Adrenal gland (tissue), 12 donors: ENCODE results near the gene PRDM12. TPM values are rescaled to one million over a fixed set of nuclear protein-coding genes. Genes with fewer than 3 reads are reported as not detected.

Experiments used
- DNase-seq, 7 donors: peaks; one replicate each; pipeline ENCODE4 v3.0.0-alpha.2; 2019 to 2020
- H3K27ac ChIP-seq, 5 donors: fragments of 200-600 bp; sonication (generic) in 4 of 5; 1 replicate in 3 of 5; 2 replicates in 2 of 5; pipeline versions ENCODE4 v1.5.1 to v1.8.0; 2016 to 2020; ENCODE audit warnings: mild to moderate bottlenecking in 1 of 5
- H3K27me3 ChIP-seq: fragments of 200-600 bp; 2 replicates; pipeline ENCODE4 v1.8.0; 2021
- H3K36me3 ChIP-seq, 2 donors: fragments of 200-600 bp; replicated peaks in 1 of 2; 1 replicate in 1 of 2; 2 replicates in 1 of 2; pipeline versions ENCODE4 v1.5.1 to v1.8.0; 2018 to 2022
- H3K4me1 ChIP-seq, 2 donors: fragments of 200-600 bp; replicated peaks in 1 of 2; 1 replicate in 1 of 2; 2 replicates in 1 of 2; pipeline versions ENCODE4 v1.5.1 to v1.8.0; 2018 to 2021
- H3K4me3 ChIP-seq, 4 donors: fragments of 200-600 bp; sonication (generic) in 3 of 4; one replicate each; pipeline ENCODE4 v1.5.1; 2016 to 2018
- H3K9me3 ChIP-seq, 3 donors: fragments of 200-600 bp; sonication (generic) in 1 of 3; replicated peaks in 1 of 3; 1 replicate in 2 of 3; 2 replicates in 1 of 3; pipeline versions ENCODE4 v1.5.1 to v1.8.0; 2016 to 2021
- POLR2A ChIP-seq, 2 donors: fragments of 450-650 bp; IDR thresholded peaks; one replicate each; pipeline ENCODE4 v1.6.1; 2017; ENCODE audit warnings: antibody characterized with exemption in 2 of 2, mild to moderate bottlenecking in 2 of 2, moderate library complexity in 1 of 2
- WGBS, 4 donors: extraction: QIAGEN DNeasy Blood & Tissue Kit in 2 of 4; methylation state at CpG; one replicate each; pipeline versions ENCODE4 v1.1.5 to v1.1.7; 2013 to 2017; 5-methylcytosine and 5-hydroxymethylcytosine counted together
- intact Hi-C, 2 donors: fragments of 100-400 bp; cut with DNase I; formaldehyde crosslinking; loops; one replicate each; pipeline versions ENCODE4 v1.14.1 to v1.15.0; 2022 to 2023
- polyA plus RNA-seq, 3 donors: library from polyadenylated mRNA; stranded (reverse); fragments of 200-250 nt in 2 of 3; fragments of 350-450 nt in 1 of 3; fragmentation: Illumina TruSeq in 1 of 3; extraction: RNeasy Lipid Tissue Mini Kit (QIAGEN cat#74804) in 1 of 3; gene quantifications; one replicate each; pipeline ENCODE4 v1.2.3, GENCODE V29; 2013 to 2014
- total RNA-seq, 9 donors: library from RNA; depleted of rRNA in 4 of 9; stranded (reverse); fragments of >200 nt in 4 of 9; fragments of 120-200 nt in 1 of 9; fragmentation: NEBNext Ultra II Directional in 1 of 9; extraction: Animal tissue kit (Norgen Biotek cat#: 25700) in 1 of 9; gene quantifications; one replicate each; pipeline versions ENCODE4 v1.1.0 to v1.2.4, GENCODE V29; 2013 to 2023
- TF ChIP-seq, protein P1 (sequence below), 6 experiments: fragments of 450-650 bp in 4 of 6; fragments of 200-600 bp in 2 of 6; sonication (generic) in 1 of 6; IDR thresholded peaks; 1 replicate in 5 of 6; 2 replicates in 1 of 6; pipeline versions ENCODE4 v1.5.1 to v1.8.0; 2016 to 2021; ENCODE audit warnings: antibody characterized with exemption in 6 of 6, mild to moderate bottlenecking in 2 of 6, moderate library complexity in 1 of 6
- donor health status: healthy with polysubstance abuse.
- donor health status: Bipolar disorder and iron deficiency.
- donor health status: DM: yes; HTN: yes; CAD: no.
- donor health status: DM: no; HTN: no; CAD: no.
- donor health status: DM: no; HTN: no; CAD: no.
- donor health status: DM: yes; HTN: yes; CAD: no.

Gene PRDM12
- total and polyA plus RNA-seq, 12 donors, result 0.07 to 0.14 (median 0.08) TPM; not detected in 9

DNA sequence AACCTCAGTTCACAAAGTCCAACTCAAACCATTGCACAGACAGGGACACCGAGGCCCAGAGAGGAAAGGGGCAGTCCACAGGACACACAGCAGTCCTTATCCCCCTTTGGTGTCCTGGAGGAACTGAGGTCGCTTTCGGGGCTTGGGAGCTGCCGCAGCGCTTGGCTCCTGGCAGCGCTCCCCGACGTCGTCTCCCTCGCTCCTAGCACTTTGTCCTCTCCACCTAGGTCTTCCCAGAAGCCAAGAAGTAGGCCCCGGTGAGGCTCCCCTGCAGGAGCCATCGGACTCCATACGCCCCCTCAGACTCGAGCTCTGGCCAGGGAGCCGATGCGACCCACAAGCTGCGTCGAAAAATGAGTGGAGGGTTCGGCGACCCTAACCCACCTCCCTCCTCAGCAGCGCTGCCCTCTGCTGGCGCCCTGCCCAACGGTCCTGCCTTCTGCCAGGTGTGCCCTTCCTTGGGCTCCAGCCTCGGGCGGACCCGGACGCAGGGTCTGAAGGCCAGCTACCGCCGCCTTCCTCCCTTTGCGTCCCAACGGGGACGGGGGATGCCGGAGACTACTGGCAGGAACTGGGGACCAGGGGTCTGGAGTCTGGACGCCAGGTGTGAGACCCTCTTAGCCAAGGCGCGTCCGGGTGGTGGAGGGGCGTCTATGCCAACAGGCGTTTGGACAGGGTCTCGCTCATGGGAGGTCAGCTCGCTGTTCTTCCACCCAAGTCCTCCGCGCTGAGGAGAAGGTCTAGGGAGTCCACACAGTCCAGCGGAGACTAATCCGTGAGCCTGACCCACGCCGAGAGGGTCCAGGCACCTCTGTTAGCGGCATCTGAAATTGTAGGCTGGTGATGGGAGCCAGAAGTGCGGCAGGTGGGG is 2.1 kb upstream of the PRDM12 start:
- no peaks in the 10 kb centered on the region for H3K9me3 ChIP-seq
- no peaks in the 10 kb centered on the region for H3K36me3 ChIP-seq
- peaks cover 22 to 39% of the 10 kb centered on the region in 2 donors for H3K4me1 ChIP-seq
- no peak for TF ChIP-seq POLR2A (IDR thresholded peaks at IDR 0.05)
- TF ChIP-seq, protein P1, sequence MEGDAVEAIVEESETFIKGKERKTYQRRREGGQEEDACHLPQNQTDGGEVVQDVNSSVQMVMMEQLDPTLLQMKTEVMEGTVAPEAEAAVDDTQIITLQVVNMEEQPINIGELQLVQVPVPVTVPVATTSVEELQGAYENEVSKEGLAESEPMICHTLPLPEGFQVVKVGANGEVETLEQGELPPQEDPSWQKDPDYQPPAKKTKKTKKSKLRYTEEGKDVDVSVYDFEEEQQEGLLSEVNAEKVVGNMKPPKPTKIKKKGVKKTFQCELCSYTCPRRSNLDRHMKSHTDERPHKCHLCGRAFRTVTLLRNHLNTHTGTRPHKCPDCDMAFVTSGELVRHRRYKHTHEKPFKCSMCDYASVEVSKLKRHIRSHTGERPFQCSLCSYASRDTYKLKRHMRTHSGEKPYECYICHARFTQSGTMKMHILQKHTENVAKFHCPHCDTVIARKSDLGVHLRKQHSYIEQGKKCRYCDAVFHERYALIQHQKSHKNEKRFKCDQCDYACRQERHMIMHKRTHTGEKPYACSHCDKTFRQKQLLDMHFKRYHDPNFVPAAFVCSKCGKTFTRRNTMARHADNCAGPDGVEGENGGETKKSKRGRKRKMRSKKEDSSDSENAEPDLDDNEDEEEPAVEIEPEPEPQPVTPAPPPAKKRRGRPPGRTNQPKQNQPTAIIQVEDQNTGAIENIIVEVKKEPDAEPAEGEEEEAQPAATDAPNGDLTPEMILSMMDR (IDR thresholded peaks at IDR 0.05), result no peak
- WGBS, 4 donors, result 4 to 8% (median 7%) methylated on average over 13 to 49 of the region's 49 CpGs
- intact Hi-C loops, result no loop called here
- no peak for DNase-seq
- peaks cover 97% of the 10 kb centered on the region for H3K27me3 ChIP-seq
- H3K4me3 ChIP-seq, result no peak overlapping the region
- H3K27ac ChIP-seq, result no peak overlapping the region

DNA sequence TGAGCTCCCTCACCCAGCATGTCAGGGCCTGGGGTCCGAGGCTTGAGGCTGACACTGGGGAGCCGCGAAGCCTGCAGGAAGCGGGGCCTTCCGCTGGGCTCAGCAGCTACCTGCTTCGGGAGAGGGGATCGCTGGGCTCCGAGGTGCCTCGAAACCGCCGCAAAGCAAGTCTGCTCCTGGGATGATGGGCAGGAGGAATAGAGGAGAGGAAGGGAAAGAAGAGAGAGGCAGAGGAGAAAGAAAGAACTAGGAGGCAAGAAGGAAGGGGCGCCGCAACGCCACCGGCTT is 1.5 kb upstream of the PRDM12 start:
- Histone ChIP-seq H3K36me3 (no peaks in the 10 kb centered on the region), H3K27me3 (peaks cover 91% of the 10 kb centered on the region), H3K27ac (no peak overlapping the region), H3K9me3 (no peaks in the 10 kb centered on the region), H3K4me3 (no peak overlapping the region), H3K4me1 (peaks cover 22 to 39% of the 10 kb centered on the region in 2 donors)
- intact Hi-C loops, result no loop called here
- DNase-seq, result no peak
- WGBS, 4 donors, result 5 to 11% (median 7%) methylated on average over 15 of the region's 15 CpGs
- TF ChIP-seq, protein P1 (IDR thresholded peaks at IDR 0.05), result no peak
- no peak for TF ChIP-seq POLR2A (IDR thresholded peaks at IDR 0.05)

DNA sequence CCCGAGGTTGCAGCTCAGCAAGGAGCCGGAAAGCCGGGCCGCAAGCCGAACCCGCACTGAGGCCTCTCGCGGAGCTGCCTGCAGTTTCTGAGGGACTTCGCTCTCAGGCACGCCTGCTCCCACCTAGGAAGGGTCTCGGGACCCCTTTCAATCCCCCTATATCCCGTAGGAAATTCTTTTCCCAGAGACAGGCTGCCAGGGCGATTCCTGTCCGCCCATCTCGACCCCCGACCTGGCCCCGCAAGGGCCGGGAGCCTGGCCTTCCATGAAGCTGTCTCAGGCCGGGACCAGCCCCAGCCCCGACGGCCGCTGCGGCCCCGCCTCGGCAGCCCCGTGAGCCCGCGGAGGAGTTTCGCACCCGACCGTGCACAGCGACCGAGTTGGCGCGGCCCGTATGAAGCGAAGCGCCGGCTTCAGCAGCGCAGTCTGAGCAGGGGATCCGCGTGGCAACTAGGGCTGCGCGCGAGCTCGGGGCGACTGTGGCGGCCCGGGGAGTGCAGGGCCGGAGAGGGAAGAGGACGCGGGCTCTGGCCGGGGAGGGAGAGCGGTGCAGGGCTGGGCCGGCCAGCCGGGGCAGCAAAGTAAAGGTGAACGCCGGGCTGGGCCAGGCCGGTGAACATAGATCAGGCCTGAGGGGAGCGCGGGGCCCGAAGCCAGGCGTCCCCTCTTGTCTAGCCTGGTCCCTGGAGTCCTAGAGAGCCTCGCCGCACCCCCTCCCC is 977 bp upstream of the PRDM12 start:
- H3K4me3 ChIP-seq, result no peak overlapping the region
- WGBS, 4 donors, result 1 to 5% (median 3%) methylated on average over 10 to 65 of the region's 65 CpGs
- peaks cover 86% of the 10 kb centered on the region for H3K27me3 ChIP-seq

DNA sequence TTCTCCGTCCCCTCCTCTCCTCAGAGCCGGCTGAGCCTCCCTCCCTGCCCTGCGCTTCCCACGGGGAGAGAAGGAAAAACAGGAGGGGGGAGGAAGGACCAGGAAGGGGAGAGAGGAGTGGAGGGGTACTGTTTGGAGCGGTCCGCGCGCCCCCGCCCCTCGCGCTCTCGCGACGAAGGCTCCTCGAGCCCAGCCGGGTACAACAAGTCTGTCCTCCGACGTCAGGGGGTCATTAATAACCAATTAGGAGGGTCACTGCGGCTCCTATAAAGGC is 480 bp upstream of the PRDM12 start:
- 0 to 2% (median 1%) methylated on average over 15 to 18 of the region's 19 CpGs for WGBS, 4 donors
- Histone ChIP-seq H3K27me3 (peaks cover 81% of the 10 kb centered on the region), H3K4me3 (no peak overlapping the region), H3K9me3 (no peaks in the 10 kb centered on the region), H3K36me3 (no peaks in the 10 kb centered on the region), H3K4me1 (peaks cover 22 to 39% of the 10 kb centered on the region in 2 donors), H3K27ac (no peak overlapping the region)
- TF ChIP-seq, protein P1 (IDR thresholded peaks at IDR 0.05), result no peak
- TF ChIP-seq POLR2A (IDR thresholded peaks at IDR 0.05), result no peak
- DNase-seq, result no peak
- intact Hi-C loops, result no loop called here

More for the DNA sequence above, 977 bp upstream of the PRDM12 start:
- intact Hi-C loops, result no loop called here
- Histone ChIP-seq H3K9me3 (no peaks in the 10 kb centered on the region), H3K36me3 (no peaks in the 10 kb centered on the region), H3K27ac (no peak overlapping the region), H3K4me1 (peaks cover 22 to 39% of the 10 kb centered on the region in 2 donors)
- no peak for DNase-seq
- TF ChIP-seq, protein P1 (IDR thresholded peaks at IDR 0.05), result no peak
- no peak for TF ChIP-seq POLR2A (IDR thresholded peaks at IDR 0.05)
